GM19240 (cell line): ENCODE results near the gene SLC38A4.

Source experiments
- DNase-seq: peaks from one replicate; pipeline ENCODE4 v3.0.0; 2011; ENCODE audit warnings: low spot score; ENCODE audit not compliant: insufficient read length

The SLC38A4 gene

DNA sequence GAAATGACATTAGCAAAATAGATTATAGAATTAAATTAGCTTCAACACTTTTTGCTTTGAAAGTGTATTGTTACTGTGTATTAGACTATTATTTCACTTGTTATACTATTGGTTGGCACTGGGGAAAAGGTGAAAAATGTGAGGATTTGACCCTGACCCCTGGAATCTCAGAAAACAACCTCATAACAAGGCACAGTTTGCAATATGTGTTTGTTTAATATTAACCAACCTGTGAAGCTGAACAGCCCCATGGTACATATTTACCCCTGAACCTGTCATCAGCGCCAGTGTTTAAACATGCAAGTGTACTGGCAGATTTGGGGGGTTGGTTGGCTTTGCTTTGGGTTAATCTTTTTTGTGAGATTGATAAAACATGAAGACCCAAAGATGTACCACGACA, 11.7 kb downstream of the SLC38A4 start:
- no peak for DNase-seq

DNA sequence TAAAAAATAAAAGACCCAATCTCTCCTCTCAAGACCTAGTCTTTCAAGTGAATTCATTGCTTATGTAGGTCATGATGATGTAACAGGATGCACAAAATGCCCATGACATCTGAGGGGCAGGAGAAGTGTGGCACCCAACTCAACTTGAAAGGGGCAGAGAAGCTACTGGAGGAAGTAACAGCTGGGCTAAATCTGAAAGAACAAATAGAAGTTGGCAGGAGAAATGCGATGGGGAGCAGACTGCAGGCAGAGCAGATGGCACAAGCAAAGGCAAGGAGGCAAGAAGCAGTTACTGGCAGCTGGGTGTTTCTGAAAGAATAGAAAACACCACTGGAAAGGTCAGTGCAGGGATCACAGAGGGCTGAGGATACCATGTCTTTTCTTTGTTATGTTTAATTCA, 14.6 kb downstream of the SLC38A4 start:
- DNase-seq: no peak

DNA sequence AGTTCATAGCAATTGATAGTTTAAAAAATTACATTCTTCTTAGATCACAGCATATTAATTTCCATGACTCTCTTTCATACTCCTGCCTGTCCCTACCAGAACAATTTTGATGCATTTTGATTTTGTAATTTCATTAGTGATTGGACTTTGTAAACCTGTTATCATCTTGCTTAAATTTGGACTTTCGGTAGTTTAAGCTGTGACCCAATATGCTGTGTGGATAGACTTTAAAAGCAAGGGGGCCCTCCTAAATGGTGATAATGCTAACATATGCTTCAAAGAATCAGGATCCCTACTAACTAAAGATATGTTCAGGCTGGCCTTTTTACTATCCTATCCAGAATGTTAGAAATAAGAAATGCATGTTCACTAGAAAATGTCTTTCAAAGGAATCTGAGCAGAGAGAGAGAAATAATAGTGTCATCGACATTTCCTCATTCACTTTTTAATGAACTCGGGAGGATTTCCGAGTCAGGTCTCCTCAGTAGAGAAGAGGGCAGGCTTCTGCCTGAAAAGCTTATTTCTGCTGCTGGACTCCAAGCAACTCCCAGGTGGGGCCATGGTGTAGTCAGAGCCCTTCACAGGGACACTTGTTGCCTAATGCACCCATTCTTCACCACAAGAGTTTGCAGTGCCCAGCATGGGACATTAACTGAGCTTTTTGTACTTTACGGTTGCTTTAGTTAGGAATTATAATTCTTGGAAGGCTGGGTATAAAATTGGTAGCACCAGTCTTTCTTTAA, 16.7 kb downstream of the SLC38A4 start:
- DNase-seq: no peak

DNA sequence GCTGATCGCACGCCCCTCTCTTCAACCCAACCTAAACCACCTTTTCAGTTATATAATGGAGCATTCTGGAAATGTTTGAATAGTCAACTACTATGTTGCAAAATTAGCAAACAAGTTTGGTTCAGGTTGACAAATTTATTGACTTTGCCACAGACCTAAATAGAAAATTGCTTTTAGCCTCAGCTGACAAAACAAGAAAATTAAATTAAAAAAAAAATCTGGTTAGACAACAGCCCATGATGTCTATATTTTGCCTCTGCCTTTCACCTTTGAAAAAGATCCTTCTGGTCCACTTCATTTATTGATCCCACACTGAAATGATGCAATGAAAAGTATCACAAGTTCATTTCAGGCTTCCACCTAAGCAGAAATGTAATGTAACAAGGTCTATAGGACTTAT, 17.5 kb downstream of the SLC38A4 start:
- DNase-seq: no peak

DNA sequence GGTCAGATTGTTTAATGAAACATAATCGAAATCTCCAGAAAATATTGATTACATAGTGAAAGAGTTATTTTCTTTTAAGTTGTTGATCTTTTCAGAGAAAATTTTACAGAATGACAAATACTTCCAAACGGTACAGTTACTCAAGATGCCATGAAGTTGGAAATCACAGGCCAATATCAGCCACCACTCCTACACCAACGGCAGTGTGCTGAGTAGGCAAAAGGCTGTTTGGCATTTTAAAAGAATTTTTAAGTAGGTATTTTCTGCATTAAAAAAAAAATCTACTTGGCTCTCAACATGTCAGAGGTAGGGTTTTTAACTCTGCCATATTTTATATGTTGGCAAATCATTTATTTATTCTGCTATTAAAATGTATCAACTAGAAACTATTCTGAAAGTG, 21.7 kb downstream of the SLC38A4 start:
- DNase-seq: no peak

DNA sequence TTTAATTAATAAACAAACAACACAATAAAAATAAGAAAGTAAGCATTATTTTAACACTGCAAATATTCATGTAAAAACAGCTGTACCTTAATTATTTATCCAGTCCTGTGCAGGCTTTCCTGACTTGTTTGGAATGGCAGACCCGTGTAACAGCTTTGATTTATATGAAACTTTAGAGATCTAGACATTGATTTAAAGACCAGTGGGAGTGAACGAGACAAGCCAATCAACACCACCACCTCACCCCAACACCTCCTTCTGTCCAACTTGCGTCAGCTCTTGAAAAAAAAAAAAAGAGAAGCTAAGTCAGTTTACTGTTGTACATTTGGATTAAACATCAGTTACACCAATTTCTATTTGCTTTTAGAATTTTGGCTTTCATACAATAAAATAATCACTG, 22.3 kb downstream of the SLC38A4 start:
- DNase-seq: no peak

DNA sequence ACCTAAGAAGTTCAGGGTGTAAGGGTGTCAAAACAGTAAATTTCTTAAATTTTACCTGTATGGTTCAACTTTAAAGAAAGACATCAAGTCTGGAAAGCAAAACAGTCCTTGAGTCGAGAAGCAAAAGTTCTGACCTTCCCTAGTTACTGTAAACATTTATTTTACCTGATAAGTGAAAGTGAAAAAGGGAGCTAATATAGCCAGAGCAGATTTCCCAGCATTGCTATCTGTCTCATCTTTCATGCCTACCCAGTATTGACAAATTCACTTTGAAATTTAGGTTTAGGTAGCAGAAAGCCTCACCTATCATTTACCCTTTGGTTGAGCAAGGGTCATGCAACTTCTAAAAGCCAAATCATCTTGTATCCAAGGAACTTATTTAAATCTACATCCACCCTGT, 24.5 kb downstream of the SLC38A4 start:
- no peak for DNase-seq

DNA sequence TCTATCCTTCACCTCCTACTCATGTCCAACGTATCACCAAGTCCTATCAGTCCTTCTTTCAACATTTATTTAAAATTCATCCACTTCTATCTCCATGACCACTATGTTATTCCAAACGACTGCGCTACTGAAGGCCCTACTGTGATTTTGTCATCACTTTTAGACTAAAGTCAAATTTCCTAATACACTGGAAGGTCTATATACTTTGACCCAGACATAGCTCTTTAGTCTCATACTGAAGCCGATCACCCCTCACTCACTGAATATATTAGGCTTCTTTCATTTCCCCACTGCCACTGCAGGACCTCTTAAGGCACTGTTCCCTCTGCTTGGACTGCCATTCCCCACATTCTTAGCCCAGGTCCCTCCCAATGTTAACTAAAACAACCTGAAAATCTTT, 25.6 kb downstream of the SLC38A4 start:
- DNase-seq: no peak

DNA sequence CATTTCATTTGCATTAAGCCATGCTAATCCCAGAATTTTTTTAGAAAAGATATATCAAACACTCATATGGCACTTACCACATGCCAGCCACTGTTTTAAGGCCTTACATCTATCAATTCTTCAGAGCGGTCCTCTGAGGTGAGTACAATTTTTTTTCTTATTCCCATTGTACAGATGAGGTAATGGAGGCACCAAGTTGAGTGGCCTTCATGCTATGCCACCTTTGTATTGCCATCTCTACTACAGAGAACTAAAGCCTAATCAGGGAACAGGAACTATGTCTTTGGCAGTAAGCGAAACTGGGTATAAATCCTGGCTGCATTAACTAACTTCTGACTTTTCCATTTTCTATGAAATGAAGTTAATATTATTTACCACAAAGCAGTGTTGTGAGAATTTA, 27.1 kb downstream of the SLC38A4 start:
- DNase-seq: no peak

DNA sequence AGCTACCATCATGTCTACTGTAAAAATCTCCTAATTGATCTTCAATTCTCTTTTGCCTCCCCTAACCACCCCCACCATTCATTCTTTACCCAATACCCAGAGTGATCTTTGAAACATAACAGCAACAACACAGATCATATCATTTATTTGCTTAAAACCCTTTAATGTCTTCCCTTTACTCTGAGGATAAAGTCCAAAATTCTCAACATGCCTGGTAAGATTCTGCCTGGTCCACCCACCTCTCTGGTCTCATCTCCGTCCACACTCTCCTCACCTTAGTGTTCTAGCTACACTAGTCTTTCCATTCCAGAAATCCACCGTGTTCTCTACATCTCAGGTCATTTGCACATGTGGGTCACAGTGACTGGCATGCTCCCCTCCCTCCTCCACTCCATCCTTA, 27.7 kb downstream of the SLC38A4 start:
- no peak for DNase-seq

DNA sequence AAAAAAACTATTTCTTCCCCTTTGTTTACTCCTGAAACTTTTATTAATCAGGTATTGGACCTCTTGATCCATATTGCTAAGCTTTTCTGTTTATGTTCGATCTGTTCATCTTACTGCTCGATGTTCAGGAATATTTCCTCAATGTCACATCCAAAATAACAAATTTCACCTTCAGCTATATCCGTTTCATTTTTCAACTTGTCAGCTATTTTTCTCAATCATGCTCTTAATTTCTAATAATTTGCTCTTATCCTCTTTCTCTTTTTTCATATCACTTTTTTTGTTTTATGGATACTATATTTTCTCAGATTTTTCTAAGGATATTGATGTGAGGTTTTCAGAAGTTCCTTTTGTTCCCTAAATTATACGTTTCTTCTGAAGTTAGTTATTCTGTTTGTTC, 29.8 kb downstream of the SLC38A4 start:
- DNase-seq: no peak

DNA sequence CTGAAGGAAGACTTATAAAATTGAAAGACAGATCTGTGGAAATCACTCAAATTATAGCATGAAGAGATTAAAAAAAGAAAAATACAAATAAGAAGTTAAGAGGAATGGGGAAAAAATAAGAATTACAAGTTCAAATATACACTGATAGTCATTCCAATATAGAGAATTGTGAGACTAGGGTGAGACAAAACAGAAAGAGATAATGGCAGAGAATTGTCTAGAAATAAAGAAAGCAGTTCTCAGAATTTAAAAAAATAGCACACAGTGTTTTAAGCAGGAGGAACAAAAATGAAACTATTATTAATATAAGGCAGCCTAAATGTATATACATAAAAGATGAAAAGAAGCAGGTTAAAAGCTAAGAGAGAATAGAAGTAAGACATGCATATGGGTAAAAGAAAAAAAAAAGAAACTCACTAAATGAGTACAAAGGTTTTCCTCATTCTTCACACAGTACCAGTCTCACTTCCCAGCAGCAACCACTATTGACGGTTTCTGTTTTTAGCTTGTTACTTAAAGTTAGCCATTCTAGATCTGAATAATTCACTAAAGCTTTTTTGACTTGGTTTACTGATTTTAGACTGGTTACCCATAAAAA, 31.1 kb downstream of the SLC38A4 start:
- DNase-seq: no peak

DNA sequence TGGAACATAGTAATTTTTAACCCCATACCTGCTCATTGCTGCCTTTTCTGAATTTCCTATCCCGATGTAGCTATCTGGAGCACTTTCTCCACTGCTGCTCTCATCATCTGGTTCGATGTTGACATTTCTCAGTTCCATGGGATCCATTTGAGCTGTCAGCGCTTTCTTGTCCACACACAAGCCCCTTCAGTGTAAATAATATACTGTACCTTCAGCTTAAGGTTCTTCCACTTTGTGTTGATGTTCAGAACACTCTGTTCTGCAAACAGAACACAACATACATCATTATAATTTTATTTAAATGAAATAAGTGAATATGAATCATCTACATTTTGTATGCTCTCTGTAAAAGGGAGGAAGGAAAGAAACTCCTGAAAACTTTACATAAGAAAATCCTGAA, 32.9 kb downstream of the SLC38A4 start:
- DNase-seq: no peak

DNA sequence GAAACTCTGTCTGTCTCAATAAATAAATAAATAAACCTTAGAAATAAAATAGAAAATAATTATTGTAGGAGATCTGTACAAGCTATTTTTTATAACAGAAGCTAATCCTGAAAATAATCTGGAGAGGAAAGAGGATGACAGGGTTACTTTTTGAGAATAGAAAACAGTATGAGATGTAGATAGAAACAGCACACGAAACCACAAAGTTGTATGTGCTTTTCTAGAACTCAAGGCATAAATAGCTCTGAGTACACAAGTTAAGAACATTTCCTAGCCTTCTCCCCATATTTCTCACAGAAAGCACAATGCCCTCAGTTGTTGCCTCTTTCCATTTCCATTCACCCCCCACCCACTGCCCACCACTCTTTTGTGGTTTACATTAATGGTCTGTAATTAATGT, 35.7 kb downstream of the SLC38A4 start:
- no peak for DNase-seq

DNA sequence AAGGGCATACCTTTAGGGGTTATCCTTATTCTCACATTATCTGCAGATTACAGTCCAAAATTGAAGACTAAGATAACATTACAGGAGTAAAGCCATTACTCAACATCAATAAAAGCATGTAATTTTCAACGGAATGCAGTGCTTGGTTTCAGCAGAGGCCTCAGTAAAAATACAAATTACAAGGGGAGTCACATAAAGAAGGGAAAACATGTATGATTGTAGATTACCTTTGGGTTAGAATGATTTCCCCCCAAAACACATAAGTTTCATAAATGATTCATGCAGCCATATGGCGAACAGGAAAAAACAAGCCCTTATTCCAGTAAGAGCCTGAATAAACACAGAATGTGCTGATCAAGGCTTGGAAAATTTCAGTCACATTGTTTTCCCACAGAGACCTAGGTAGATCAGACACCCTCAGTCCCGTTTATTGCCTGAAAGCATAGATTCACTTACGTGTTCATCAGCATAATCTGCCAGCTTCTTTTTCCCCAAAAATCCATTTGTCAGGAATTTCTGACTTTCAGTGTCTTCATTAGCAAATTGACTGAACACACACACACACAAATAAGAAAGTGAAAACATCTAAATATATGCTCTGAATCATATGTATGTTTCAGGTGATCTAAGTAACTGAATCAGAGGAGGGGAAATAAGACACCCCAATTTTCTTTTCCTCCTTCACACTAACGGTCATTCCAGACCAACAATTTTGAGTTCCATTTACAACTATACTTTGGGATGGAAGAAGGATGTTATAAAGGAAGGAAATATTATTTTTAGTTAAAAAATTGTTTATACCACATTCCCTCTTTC, 37.5 kb downstream of the SLC38A4 start:
- DNase-seq: no peak

DNA sequence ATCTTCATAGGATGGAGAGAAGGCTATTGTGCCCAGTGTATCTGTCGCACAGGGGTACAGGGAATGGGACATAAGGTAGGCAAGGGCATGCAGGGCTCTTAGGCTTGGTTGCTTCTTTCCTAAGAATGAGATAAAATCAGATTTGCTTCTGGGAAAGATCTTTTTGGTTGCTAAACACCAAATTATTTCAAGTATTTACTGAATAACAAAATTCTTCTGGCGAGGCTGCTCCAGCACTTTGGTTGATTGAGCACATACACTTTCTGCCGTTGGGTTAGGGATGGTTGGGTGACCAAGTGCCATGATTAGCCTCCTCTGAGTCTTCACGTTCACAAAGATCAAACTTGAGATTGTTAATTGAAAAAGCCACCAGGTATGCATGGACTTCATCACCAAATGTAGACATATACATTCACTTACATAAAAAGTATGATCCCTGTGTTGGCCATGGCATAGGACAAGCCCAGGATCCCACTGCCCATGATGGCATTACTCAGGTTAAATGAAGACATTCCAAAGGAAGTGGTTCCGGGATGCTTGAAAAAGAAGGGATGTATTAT, 38.2 kb downstream of the SLC38A4 start:
- DNase-seq: no peak

DNA sequence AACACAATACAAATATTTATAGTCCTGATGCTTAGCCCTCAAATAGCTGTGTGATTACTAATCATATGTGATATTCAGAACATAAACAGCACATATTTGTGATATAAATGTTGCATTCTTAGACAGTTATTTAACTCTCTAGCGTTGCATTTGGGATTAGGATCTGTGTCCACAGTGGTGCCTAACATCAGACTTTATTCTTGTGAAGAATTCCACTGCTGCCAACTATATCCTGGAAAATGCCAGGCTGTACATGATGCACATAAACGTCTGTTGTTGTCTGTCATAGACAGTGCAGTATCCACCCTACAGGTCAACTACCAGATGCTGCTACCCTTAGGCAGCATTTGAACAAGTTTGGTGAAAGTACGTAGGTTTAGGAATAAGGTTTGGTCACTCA, 39.0 kb downstream of the SLC38A4 start:
- no peak for DNase-seq

DNA sequence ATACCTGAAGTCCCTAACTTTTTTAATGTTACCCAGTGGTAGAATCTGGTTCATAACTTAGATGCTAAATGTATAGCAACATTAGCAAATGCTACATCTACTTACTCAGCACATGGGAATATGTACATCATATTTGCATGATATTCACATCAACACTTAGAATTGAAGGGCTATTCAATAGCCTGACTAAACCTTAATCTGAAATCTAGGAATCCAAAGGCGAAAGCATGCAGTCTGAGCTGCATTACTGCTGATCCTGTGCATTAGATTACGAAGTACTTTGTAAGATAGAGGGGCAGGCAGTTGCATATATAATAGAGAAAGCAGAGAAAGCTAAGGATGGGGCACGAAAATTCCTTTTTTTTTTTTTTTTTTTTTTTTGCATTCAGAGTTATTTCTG, 40.4 kb downstream of the SLC38A4 start:
- DNase-seq: no peak

DNA sequence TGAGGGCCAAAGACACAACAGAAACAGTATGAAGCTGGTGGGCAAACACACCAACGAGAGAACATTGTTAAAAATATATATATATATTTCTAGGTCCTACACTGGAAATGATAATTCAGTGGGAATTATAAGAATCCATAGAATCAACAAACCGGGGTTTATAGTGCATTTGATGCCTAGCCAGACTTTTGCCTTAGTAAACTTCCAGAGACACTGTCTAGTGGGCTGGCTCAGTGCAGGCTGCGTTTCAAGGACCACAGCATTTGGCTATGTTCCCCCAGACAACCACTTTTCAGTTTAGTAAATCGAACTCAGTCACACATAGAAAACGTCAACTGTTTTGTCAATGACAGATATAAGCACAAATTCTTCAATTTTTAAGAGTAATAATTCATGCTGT, 41.9 kb downstream of the SLC38A4 start:
- DNase-seq: no peak

DNA sequence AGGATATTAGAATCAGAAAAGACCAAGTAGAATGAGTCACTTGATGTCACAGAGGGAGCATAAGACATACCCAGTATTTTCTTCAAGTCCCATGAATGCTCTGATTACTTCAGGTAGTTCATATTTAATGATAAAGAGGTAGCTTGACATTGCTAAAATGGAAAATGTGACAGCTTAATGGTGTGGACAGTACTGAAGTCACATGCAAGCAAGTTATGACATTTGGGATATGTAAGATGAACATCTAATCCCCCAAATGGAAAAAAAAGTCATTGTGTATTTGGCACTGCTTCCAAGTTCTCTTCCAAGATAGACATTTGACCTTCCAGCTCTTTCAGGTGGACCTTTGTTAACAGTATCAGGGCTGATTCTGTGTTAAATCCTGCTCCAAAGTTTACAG, 45.9 kb downstream of the SLC38A4 start:
- no peak for DNase-seq

DNA sequence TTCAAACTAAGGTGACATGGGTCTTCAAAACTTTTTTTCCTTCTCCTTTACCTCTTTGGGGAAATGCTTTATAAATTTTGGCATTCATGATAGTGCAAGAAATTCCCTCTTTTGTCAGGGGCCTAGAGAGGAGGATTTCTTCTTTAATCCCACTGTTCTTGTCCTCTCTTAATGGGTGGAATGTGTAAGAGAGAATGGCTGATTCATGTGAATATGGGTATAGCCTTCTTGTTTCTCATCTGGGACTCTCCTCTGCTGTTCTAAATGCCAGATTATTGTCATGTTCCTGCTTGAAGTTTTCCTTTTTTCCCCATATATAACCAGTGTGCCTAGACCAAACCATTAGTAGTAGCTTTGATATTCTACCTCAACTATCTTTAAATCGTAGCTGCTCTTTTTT, 46.7 kb downstream of the SLC38A4 start:
- no peak for DNase-seq

DNA sequence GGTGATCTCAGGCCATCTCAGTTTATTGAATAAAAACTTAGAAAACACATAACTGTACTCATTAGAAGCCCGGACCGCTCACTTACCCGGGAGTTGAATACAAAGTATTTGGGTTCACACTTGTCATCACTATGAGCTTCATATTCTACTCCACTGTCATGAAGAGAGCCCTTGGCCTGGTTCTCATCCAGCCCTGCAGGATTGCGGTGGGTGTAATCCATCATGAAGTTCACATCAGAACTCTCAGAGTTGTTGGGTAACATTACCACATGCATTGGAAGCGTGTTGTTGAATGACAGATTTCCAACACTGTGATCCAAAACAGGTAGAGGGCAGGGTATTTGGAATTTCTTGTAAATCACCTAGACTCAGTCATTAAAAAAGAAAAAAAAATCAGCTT, 47.4 kb downstream of the SLC38A4 start:
- DNase-seq: no peak
